ENCODE measurements around the gene NCF2. TPM values are rescaled to one million over a fixed set of nuclear protein-coding genes. Genes with fewer than 3 reads are reported as not detected.
"Not testable (repeated sequence)": the region's sequence is repeated elsewhere in the genome, so short reads cannot be mapped to it uniquely, and the experiment has no call there.

NCF2 gene
- total RNA-seq, 2 experiments from 2014 or later: 15.3 to 15.8 TPM

DNA sequence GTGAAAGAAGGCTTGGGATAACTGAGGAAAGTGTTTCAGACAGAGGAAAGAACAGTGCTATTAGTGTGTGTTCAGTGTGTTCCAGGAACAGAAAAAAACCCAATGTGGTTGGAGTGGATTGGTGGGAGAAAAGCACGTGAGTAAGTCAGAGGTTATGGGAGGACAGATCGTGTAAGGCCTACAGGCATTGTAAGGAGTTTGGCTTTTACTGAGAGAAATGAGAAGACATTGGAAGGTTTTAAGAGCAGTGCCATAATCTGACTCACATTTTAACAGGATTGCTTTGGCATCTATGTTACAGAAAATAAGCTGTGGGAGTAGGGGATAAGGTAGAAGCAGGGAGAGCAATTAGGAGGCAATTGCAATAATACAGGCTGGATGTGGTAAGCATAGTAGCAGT is 40.5 kb upstream of the NCF2 start:
- peaks cover 60% of the 10 kb centered on the region for H3K36me3 Mint-ChIP-seq (ENCODE audit: low read depth)
- no peaks in the 10 kb centered on the region for H3K9me3 Mint-ChIP-seq

DNA sequence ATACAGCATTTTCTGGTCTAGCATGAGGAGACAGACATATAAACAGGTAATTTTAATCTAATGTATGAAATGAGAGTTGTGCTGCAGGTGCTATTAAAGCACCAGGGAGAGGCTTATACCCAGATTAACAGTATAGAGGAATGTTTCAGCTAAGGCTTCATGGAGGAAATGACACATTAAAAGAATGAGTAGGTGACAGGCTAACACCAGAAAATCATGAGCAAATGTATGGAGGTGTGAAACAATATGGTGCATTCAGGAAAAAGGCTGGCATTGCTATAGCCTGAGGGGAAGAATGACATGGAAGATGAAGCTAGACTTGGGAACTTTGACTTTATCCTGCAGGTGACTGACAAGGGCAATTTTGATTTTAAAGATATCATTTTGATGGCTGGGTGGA is 38.3 kb upstream of the NCF2 start:
- no peak overlapping the region for H3K27ac Mint-ChIP-seq
- no peaks in the 10 kb centered on the region for H3K9me3 Mint-ChIP-seq
- no peak overlapping the region for H3K4me3 Mint-ChIP-seq
- ChIA-PET POLR2A (no interaction called here), CTCF (no interaction called here)
- peaks cover 51% of the 10 kb centered on the region for H3K4me1 Mint-ChIP-seq
- no peak for DNase-seq
- H3K36me3 Mint-ChIP-seq (ENCODE audit: low read depth): peaks cover 60% of the 10 kb centered on the region
- no peaks in the 10 kb centered on the region for H3K27me3 Mint-ChIP-seq

More for the DNA sequence above, 40.5 kb upstream of the NCF2 start:
- H3K27me3 Mint-ChIP-seq: no peaks in the 10 kb centered on the region
- POLR2A ChIA-PET: no interaction called here
- CTCF ChIA-PET: interaction anchor here (1.1 kb wide), 1 partner anchor 25 kb away, joined by 5 read pairs; no protein-coding TSS in a partner anchor
- no peak overlapping the region for H3K27ac Mint-ChIP-seq
- DNase-seq: no peak
- peaks cover 45% of the 10 kb centered on the region for H3K4me1 Mint-ChIP-seq
- peak overlapping the region; percentile 41 for H3K4me3 Mint-ChIP-seq

DNA sequence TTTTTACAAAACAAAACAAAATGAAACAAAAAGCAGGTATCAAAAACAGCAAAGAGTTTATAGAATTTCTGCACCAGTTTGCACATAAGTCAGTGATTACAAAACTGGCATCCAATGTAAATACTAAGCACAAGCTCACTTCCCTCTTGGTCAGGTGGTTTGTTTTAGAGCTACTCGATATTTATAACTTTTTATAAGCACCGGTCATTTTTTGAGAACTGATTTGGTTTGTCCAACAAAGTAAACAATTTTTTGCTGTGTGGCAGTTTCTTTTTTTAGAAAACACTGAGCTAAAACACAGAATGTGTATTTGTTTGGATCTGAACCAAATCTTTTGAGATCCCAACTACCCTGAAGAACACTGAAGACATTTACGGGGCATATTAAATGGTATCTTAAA is 36.0 kb upstream of the NCF2 start:
- peaks cover 48% of the 10 kb centered on the region for H3K4me1 Mint-ChIP-seq
- POLR2A ChIA-PET, H3K27ac Mint-ChIP-seq, H3K4me3 Mint-ChIP-seq, DNase-seq, H3K27me3 Mint-ChIP-seq, H3K9me3 Mint-ChIP-seq: not testable (repeated sequence)
- H3K36me3 Mint-ChIP-seq (ENCODE audit: low read depth): peaks cover 52% of the 10 kb centered on the region
- CTCF ChIA-PET: interaction anchor here (0.9 to 1.5 kb wide), 2 partner anchors 290 to 354 kb away, joined by 3 read pairs; no protein-coding TSS in a partner anchor

DNA sequence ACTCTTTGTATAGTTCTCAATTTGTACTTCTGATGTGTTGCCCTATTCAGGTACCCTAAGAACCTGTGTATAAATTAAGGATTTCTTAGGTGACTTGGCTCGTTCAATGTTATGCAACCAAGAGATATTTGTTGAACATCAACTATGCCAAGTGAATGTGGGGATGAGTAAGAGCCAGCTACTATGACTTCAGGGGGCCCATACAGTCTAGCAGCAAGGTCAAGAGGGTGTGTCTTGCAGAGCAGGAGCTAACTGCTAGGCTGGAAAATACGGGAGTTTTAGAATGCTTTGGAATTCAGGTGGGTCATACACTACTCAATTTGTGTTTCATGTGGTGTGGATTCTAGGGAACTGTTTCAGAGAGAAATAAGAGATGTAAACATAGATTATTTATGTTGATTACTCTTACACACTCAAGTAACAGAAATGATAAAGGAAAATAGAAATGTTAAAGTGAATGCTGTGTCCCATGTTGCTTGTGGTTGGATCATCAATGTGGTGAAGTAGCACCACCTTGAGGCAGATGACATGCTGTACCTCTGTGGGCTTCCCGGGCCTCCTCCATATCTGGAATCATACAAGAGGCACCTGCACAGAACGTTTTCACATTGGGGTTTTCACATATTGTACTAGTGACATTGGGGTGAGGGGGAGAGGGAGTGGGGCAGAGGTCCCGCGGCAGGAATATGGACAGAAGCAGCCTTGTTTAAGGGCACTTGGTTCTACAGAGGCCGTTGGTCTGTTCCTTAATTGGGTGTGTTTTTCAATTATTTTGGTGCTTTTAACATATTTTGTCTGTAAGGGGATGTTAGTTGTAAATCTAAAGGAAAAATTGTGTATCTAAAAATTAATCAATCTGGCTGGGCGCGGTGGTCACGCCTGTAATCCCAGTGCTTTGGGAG is 32.9 kb upstream of the NCF2 start:
- H3K9me3 Mint-ChIP-seq: no peaks in the 10 kb centered on the region
- no peak overlapping the region for H3K4me3 Mint-ChIP-seq
- POLR2A ChIA-PET: no interaction called here
- no peak overlapping the region for H3K27ac Mint-ChIP-seq
- peak; percentile 72 for DNase-seq
- H3K36me3 Mint-ChIP-seq (ENCODE audit: low read depth): peaks cover 34% of the 10 kb centered on the region
- peaks cover 28% of the 10 kb centered on the region for H3K4me1 Mint-ChIP-seq
- CTCF ChIA-PET: interaction anchor here (1.6 to 1.8 kb wide), 2 partner anchors 12 to 154 kb away, joined by 4 to 5 read pairs; no protein-coding TSS in a partner anchor
- no peaks in the 10 kb centered on the region for H3K27me3 Mint-ChIP-seq

DNA sequence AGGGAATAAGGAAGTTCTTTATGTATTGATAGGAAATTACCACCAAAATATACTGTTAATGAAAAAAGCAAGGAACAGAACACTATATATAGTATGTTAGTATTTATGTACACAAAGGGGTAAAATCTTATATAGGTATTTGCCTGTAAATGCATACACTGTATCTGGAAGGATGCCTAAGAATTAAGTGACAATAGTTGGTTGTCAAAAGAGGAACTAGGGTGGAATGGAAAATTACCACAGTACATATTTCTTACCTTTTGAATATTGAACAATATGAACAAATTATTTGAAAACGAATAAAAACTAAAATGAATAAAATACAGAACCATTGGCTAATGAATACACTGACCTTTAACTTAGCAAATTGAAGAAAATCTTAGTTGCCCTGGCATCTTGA is 31.8 kb upstream of the NCF2 start:
- peaks cover 29% of the 10 kb centered on the region for H3K36me3 Mint-ChIP-seq (ENCODE audit: low read depth)
- H3K4me1 Mint-ChIP-seq: peaks cover 23% of the 10 kb centered on the region
- ChIA-PET POLR2A (no interaction called here), CTCF (no interaction called here)
- no peaks in the 10 kb centered on the region for H3K27me3 Mint-ChIP-seq
- no peak for DNase-seq
- no peak overlapping the region for H3K4me3 Mint-ChIP-seq
- H3K9me3 Mint-ChIP-seq: no peaks in the 10 kb centered on the region
- no peak overlapping the region for H3K27ac Mint-ChIP-seq

DNA sequence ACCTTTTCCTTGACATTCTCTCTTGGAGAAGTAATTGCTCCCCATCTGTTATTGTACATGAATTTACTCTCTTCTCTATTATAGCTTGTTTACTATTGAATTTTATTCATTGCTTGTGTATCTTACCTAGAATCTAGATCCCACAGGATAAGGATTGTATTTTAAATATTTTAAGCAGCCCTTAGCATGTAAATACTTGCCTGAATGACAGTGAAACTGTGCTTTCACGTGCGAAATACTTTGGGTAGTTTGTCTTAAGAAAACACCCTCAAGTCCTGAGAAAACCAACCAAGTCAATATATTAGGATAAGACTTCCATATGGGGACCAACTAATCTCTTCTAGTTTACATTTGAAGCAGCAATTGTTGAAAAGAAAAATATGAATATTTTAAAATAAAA is 30.1 kb upstream of the NCF2 start:
- Mint-ChIP-seq H3K27me3 (no peaks in the 10 kb centered on the region), H3K4me1 (peaks cover 20% of the 10 kb centered on the region), H3K9me3 (no peaks in the 10 kb centered on the region), H3K4me3 (no peak overlapping the region), H3K36me3 (ENCODE audit: low read depth) (peaks cover 19% of the 10 kb centered on the region), H3K27ac (no peak overlapping the region)
- ChIA-PET POLR2A (no interaction called here), CTCF (no interaction called here)
- DNase-seq: no peak

DNA sequence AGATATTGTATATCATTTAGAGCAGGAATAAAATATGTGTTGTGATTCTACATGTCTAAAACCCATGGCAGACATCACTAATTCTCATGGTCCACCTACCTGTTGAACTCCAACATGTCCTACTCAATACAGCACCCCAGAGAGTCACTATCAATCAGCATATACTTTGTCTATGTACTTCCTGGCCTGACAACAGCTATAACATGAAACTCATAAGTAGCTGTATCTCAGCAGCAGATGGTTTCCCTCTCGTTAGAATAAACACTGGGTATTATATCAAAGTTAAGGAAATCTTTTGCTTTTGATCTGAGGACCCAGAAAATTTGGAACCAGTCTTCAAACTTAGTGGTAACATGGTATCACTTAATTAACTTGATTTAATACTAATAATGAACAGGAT is 29.5 kb upstream of the NCF2 start:
- peaks cover 14% of the 10 kb centered on the region for H3K36me3 Mint-ChIP-seq (ENCODE audit: low read depth)
- H3K27ac Mint-ChIP-seq: no peak overlapping the region
- H3K27me3 Mint-ChIP-seq: no peaks in the 10 kb centered on the region
- no peak for DNase-seq
- H3K4me1 Mint-ChIP-seq: peaks cover 17% of the 10 kb centered on the region
- no peak overlapping the region for H3K4me3 Mint-ChIP-seq
- no peaks in the 10 kb centered on the region for H3K9me3 Mint-ChIP-seq
- ChIA-PET CTCF (no interaction called here), POLR2A (no interaction called here)

DNA sequence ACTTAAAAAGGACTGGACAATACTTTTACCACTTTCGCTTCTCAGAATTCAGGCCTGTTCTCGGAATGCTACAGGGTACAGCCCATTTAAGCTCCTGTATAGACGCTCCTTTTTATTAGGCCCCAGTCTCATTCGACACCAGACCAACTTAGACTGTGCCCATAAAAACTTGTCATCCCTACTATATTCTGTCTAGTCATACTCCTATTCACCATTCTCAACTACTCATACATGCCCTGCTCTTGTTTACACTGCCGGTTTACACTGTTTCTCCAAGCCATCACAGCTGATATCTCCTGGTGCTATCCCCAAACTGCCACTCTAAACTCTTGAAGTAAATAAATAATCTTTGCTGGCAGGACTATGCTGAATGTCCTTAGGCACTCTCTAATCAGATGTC is 27.9 kb upstream of the NCF2 start:
- H3K4me3 Mint-ChIP-seq; H3K9me3 Mint-ChIP-seq; DNase-seq; H3K27ac Mint-ChIP-seq; POLR2A ChIA-PET; H3K36me3 Mint-ChIP-seq (ENCODE audit: low read depth); CTCF ChIA-PET; H3K27me3 Mint-ChIP-seq: not testable (repeated sequence)
- H3K4me1 Mint-ChIP-seq: peaks cover 11% of the 10 kb centered on the region

DNA sequence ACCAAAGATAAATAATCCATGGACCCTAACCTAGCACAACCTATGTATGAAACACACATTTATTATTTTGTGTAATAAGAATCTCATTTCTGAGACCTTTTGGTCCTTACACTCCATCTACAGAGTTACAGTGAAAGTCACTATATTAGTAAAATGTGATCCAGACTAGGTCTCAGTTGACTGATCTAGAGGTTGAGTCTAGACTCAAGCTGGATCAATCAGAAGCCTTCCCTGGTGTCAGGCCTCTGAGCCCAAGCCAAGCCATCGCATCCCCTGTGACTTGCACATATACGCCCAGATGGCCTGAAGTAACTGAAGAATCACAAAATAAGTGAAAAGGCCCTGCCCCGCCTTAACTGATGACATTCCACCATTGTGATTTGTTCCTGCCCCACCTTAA is 22.7 kb upstream of the NCF2 start:
- CTCF ChIA-PET; POLR2A ChIA-PET; H3K4me3 Mint-ChIP-seq; H3K4me1 Mint-ChIP-seq; H3K27me3 Mint-ChIP-seq; H3K36me3 Mint-ChIP-seq (ENCODE audit: low read depth); DNase-seq; H3K9me3 Mint-ChIP-seq; H3K27ac Mint-ChIP-seq: not testable (repeated sequence)

DNA sequence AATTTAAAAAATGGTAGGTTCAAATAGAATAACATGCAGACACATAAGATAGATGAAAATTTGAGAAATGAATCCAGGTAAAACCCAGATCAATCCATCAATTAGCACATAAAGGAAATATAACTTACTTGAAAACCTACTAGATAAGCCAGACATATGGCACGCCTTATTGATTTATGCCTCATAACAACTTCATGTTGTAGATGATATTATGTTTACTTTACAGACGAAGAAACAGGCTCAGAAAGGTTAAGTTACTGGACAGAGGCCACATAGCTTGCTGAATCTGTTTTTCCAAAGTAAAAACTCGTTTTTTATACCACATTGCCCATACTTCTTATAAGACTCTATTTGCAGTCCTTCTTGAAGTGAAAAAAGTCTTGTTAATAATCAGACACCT is 22.1 kb upstream of the NCF2 start:
- no peaks in the 10 kb centered on the region for H3K4me1 Mint-ChIP-seq
- no peaks in the 10 kb centered on the region for H3K36me3 Mint-ChIP-seq (ENCODE audit: low read depth)
- H3K9me3 Mint-ChIP-seq: no peaks in the 10 kb centered on the region
- DNase-seq: no peak
- H3K4me3 Mint-ChIP-seq: no peak overlapping the region
- H3K27ac Mint-ChIP-seq: no peak overlapping the region
- ChIA-PET CTCF (no interaction called here), POLR2A (no interaction called here)
- H3K27me3 Mint-ChIP-seq: peaks cover 7% of the 10 kb centered on the region

DNA sequence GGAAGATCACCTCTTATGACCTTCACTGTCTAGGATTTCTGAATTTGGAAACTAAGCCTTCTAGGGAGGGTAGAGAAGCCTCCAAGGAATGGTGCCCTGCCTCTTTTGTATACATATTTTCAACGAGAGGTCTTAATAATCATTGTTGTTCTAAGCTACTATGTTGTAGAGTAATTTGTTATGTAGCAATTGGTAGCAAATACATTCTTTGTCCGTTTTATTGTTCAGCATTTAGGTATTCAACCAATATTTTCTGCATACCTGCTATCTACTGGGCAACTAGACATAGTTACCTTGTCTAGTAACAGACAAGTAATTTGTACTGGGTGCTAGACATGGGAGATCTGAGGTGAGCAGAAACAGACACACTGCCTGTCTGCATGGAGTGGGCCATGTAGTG is 20.8 kb upstream of the NCF2 start:
- Mint-ChIP-seq H3K36me3 (ENCODE audit: low read depth) (no peaks in the 10 kb centered on the region), H3K4me1 (no peaks in the 10 kb centered on the region), H3K4me3 (no peak overlapping the region), H3K9me3 (no peaks in the 10 kb centered on the region), H3K27ac (no peak overlapping the region), H3K27me3 (peaks cover 7% of the 10 kb centered on the region)
- ChIA-PET CTCF (interaction anchor here (0.6 to 1.5 kb wide), 3 partner anchors 8 to 13 kb away, joined by 3 to 5 read pairs (median 4); no protein-coding TSS in a partner anchor), POLR2A (no interaction called here)
- no peak for DNase-seq

DNA sequence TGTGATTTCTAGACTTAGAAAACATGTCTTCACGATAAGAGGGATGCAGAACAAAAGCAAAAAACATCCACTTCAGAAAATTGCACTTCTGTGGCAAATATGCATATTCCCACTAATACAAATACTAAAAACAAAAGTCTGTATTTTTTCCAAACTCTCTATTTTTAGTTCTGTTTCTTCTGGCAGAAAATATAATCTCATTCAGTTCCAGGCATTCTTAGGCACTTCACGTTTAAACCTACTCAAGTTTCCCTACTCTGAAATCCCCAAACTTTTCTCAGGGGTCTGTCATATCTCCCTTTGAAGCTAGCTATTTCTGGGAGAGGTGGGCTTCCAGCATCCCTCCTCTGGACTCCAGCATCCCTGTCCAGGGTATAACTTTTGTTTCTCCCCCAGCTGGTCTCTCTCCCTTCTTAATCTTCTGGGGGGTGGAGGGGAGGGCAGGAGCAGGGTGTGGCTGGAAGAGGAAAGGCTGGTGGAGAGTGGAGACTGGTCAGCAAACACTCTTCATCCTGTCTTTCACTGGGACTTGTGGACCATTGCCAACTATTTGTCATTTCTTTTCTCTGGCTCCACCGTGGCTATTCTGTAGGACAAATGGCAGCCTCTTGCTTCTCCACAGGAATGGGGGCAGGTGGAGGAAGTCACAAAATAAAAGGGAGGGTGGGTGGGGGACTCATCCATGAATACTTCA is 19.6 kb upstream of the NCF2 start:
- no peak overlapping the region for H3K4me3 Mint-ChIP-seq
- peaks cover 7% of the 10 kb centered on the region for H3K27me3 Mint-ChIP-seq
- ChIA-PET POLR2A (interaction anchor here (0.6 kb wide), 1 partner anchor 48 kb away, joined by 3 read pairs; no protein-coding TSS in a partner anchor), CTCF (interaction anchor here (0.6 to 1.5 kb wide), 2 partner anchors 14 to 1734 kb away, joined by 3 to 5 read pairs; no protein-coding TSS in a partner anchor)
- no peak for DNase-seq
- H3K9me3 Mint-ChIP-seq: no peaks in the 10 kb centered on the region
- H3K36me3 Mint-ChIP-seq (ENCODE audit: low read depth): no peaks in the 10 kb centered on the region
- H3K4me1 Mint-ChIP-seq: no peaks in the 10 kb centered on the region
- H3K27ac Mint-ChIP-seq: no peak overlapping the region

DNA sequence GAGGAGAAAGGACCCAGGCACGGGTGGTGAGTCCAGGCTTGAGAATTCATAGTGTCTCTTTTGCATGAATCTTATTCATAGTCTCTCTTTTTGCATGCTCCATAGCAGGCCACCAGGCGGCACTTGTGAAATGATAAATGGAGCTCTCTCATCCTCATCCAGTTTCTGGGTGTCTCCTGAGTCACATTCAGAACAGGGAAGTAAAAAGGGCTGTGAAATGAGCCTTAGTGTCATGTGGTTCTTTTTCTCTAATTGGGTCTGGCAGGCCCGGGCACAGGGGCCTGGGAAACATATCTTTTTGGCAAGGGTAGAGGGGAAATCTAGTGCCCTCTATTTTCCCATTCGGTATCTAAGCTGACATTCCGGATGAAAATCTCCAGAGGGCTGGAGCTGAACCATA is 19.1 kb upstream of the NCF2 start:
- no peak overlapping the region for H3K4me3 Mint-ChIP-seq
- ChIA-PET CTCF (interaction anchor here (0.6 kb wide), 1 partner anchor 1735 kb away, joined by 3 read pairs; no protein-coding TSS in a partner anchor), POLR2A (interaction anchor here (0.6 kb wide), 1 partner anchor 48 kb away, joined by 3 read pairs; no protein-coding TSS in a partner anchor)
- H3K36me3 Mint-ChIP-seq (ENCODE audit: low read depth): no peaks in the 10 kb centered on the region
- no peaks in the 10 kb centered on the region for H3K9me3 Mint-ChIP-seq
- H3K27me3 Mint-ChIP-seq: peaks cover 7% of the 10 kb centered on the region
- H3K27ac Mint-ChIP-seq: no peak overlapping the region
- peaks cover 4% of the 10 kb centered on the region for H3K4me1 Mint-ChIP-seq
- DNase-seq: no peak
